Measurements from ENCODE around the gene ITM2C. TPM values are rescaled to one million over a fixed set of nuclear protein-coding genes. Genes with fewer than 3 reads are reported as not detected.
A peak's percentile ranks its signal among the peaks of the same experiment; 100 is the strongest.

ITM2C gene
- polyA plus RNA-seq, 3 donors, result 1.4 to 3.2 (median 2.9) TPM

DNA sequence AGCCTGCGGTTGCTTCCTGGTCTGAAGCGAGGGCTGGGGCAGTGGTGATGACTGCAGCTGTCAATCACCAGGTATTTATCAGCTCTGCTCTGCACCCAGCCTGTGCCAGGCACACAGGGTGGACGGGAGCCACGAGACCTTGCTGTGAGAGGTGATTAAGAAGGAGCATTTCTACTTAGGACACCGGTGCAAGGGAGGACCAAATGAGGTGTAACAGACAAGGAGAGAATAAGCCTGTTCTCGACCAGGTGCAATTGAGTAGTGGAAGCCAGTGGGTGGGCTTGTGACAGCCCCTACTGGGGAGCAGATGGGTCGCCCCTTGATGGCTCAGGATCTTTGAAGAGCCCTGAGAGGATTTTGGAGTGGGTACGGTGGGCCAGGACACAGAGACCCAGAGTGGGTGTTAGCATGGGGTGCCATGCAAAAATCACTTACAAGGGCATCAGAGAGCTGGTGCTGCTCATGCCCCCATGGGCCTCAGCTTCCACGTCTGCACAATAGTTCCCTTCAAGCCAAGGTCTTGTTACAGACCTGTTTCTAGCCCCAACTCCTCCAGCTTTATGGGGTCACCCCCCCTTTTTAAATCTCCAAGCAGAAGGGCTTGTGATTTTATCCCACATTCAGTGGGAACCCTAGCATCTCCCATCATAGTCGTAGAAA lies 35.7 kb downstream of the ITM2C start:
- Histone ChIP-seq H4K20me1 (ENCODE audit: insufficient read depth, low read length) (no peaks in the 10 kb centered on the region), H3K4me3 (replicated peaks in 1 of 3; ENCODE audit: low read depth in 2 of 3, low read length in 3 of 3) (no peak overlapping the region), H3K27me3 (ENCODE audit: control insufficient read depth in 2 of 2, insufficient read depth in 2 of 2, low read length in 2 of 2) (no peaks in the 10 kb centered on the region), H3K9ac (ENCODE audit: insufficient read depth, low read length, poor library complexity, severe bottlenecking) (no peak overlapping the region), H3K79me2 (ENCODE audit: insufficient read depth, low read length) (no peaks in the 10 kb centered on the region), H2AFZ (ENCODE audit: insufficient read depth, low read depth, low read length, poor library complexity, severe bottlenecking) (no peak overlapping the region), H3K36me3 (replicated peaks in 1 of 2; ENCODE audit: control insufficient read depth in 1 of 2, insufficient read depth in 2 of 2, low read length in 2 of 2) (no peaks in the 10 kb centered on the region), H3K4me2 (replicated peaks; ENCODE audit: extremely low read depth, low read length, poor library complexity, severe bottlenecking) (no peak overlapping the region), H3K27ac (ENCODE audit: low read depth in 1 of 2, low read length in 2 of 2) (no peak overlapping the region), H3K4me1 (ENCODE audit: control insufficient read depth in 1 of 2, insufficient read depth in 2 of 2, low read length in 2 of 2) (peaks cover 7 to 8% of the 10 kb centered on the region in 2 donors), H3K9me3 (replicated peaks in 1 of 2; ENCODE audit: control insufficient read depth in 1 of 2, insufficient read depth in 1 of 2, low read length in 2 of 2) (no peaks in the 10 kb centered on the region)
- Mint-ChIP-seq H3K36me3 (no peaks in the 10 kb centered on the region), H3K9me3 (no peaks in the 10 kb centered on the region), H3K27ac (no peak overlapping the region), H3K4me1 (peaks cover 7% of the 10 kb centered on the region), H3K27me3 (ENCODE audit: low read depth in 3 of 3) (peaks cover 2 to 6% (median 3%) of the 10 kb centered on the region in 3 donors), H3K4me3 (peak overlapping the region in 1 of 2 donors; percentile 39)
- TF ChIP-seq, protein P1, sequence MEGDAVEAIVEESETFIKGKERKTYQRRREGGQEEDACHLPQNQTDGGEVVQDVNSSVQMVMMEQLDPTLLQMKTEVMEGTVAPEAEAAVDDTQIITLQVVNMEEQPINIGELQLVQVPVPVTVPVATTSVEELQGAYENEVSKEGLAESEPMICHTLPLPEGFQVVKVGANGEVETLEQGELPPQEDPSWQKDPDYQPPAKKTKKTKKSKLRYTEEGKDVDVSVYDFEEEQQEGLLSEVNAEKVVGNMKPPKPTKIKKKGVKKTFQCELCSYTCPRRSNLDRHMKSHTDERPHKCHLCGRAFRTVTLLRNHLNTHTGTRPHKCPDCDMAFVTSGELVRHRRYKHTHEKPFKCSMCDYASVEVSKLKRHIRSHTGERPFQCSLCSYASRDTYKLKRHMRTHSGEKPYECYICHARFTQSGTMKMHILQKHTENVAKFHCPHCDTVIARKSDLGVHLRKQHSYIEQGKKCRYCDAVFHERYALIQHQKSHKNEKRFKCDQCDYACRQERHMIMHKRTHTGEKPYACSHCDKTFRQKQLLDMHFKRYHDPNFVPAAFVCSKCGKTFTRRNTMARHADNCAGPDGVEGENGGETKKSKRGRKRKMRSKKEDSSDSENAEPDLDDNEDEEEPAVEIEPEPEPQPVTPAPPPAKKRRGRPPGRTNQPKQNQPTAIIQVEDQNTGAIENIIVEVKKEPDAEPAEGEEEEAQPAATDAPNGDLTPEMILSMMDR (IDR thresholded peaks at IDR 0.05), result no peak
- DNase-seq, result no peak
- 89% methylated on average over 7 of the region's 10 CpGs for WGBS (ENCODE audit: insufficient coverage)
- intact Hi-C loops (cut with micrococcal nuclease), result no loop called here

- no peak overlapping the region for H3K27ac ChIP-seq (ENCODE audit: low read depth in 1 of 2, low read length in 2 of 2)
- DNase-seq, result no peak
- H3K9ac ChIP-seq (ENCODE audit: insufficient read depth, low read length, poor library complexity, severe bottlenecking), result no peak overlapping the region
- Mint-ChIP-seq H3K36me3 (no peaks in the 10 kb centered on the region), H3K27ac (no peak overlapping the region), H3K9me3 (no peaks in the 10 kb centered on the region), H3K4me3 (no peak overlapping the region), H3K4me1 (peaks cover 2% of the 10 kb centered on the region), H3K27me3 (ENCODE audit: low read depth in 3 of 3) (peaks cover 2 to 6% (median 3%) of the 10 kb centered on the region in 3 donors)
- TF ChIP-seq, protein P1 (IDR thresholded peaks at IDR 0.05), result no peak
- 89% methylated on average over 5 of the region's 5 CpGs for WGBS (ENCODE audit: insufficient coverage)
- no peaks in the 10 kb centered on the region for H3K36me3 ChIP-seq (replicated peaks in 1 of 2; ENCODE audit: control insufficient read depth in 1 of 2, insufficient read depth in 2 of 2, low read length in 2 of 2)
- no peak overlapping the region for H3K4me2 ChIP-seq (replicated peaks; ENCODE audit: extremely low read depth, low read length, poor library complexity, severe bottlenecking)
- H2AFZ ChIP-seq (ENCODE audit: insufficient read depth, low read depth, low read length, poor library complexity, severe bottlenecking), result no peak overlapping the region
- no peaks in the 10 kb centered on the region for H3K79me2 ChIP-seq (ENCODE audit: insufficient read depth, low read length)
- no peaks in the 10 kb centered on the region for H3K27me3 ChIP-seq (ENCODE audit: control insufficient read depth in 2 of 2, insufficient read depth in 2 of 2, low read length in 2 of 2)
- no peaks in the 10 kb centered on the region for H3K9me3 ChIP-seq (replicated peaks in 1 of 2; ENCODE audit: control insufficient read depth in 1 of 2, insufficient read depth in 1 of 2, low read length in 2 of 2)
- no peak overlapping the region for H3K4me3 ChIP-seq (replicated peaks in 1 of 3; ENCODE audit: low read depth in 2 of 3, low read length in 3 of 3)
- peaks cover 2 to 3% of the 10 kb centered on the region in 2 donors for H3K4me1 ChIP-seq (ENCODE audit: control insufficient read depth in 1 of 2, insufficient read depth in 2 of 2, low read length in 2 of 2)
- intact Hi-C loops (cut with micrococcal nuclease), result no loop called here
- H4K20me1 ChIP-seq (ENCODE audit: insufficient read depth, low read length), result no peaks in the 10 kb centered on the region
Measured at GRCh38 chr2:230901006-230901405, 36.3 kb downstream of the ITM2C start.

All from CD14-positive monocyte (primary cell).